Endothelial cell of umbilical vein (primary cell): ENCODE data around the gene ATXN1. TPM values are rescaled to one million over a fixed set of nuclear protein-coding genes. Genes with fewer than 3 reads are reported as not detected.

ENCODE experiments used
- BruUV-seq: library from RNA; stranded (reverse); fragments of 400-500 nt; replicated peaks from 2 replicates; lab custom pipeline; 2021; lab: Mats Ljungman, UMichigan
- CTCF ChIA-PET: fragments of 300-600, 350-600 bp; sonication (Branson Sonifier 250); formaldehyde crosslinking; loops from one replicate; lab custom pipeline; 2021; ENCODE audit warnings: antibody characterized with exemption, inconsistent platforms; lab: Charles Lee
- POLR2A ChIA-PET: fragments of 300-600, 350-600 bp; sonication (Branson Sonifier 250); formaldehyde crosslinking; loops from one replicate; lab custom pipeline; 2021; ENCODE audit warnings: antibody characterized with exemption, inconsistent platforms; lab: Charles Lee
- DNase-seq: peaks from one replicate; pipeline ENCODE4 v3.0.0-alpha.2; 2011; ENCODE audit warnings: low read depth, low spot score
- FAIRE-seq: peaks from 2 replicates; lab custom pipeline; 2011; peaks lifted over from hg19 to GRCh38; lab: Jason Lieb, UNC
- H2AFZ ChIP-seq: 2 replicates; pipeline ENCODE4 v1.6.0; 2012; ENCODE audit warnings: low read depth, low read length, control low read depth, inconsistent platforms
- H3K27ac ChIP-seq: 2 replicates; pipeline ENCODE4 v1.5.1; 2011; ENCODE audit warnings: low read depth, mild to moderate bottlenecking, control low read depth, low read length, moderate library complexity; ENCODE audit not compliant: insufficient read depth
- H3K27me3 ChIP-seq, 2 experiments: 2 replicates each; pipeline versions ENCODE4 v1.6.0 to v1.6.1; 2011; ENCODE audit warnings: low read length in 2 of 2, mixed read lengths in 1 of 2; ENCODE audit not compliant: control insufficient read depth in 2 of 2, insufficient read depth in 2 of 2
- H3K36me3 ChIP-seq, 2 experiments: 2 replicates in 1 of 2; 3 replicates in 1 of 2; pipeline ENCODE4 v1.5.1; 2011; ENCODE audit warnings: low read length in 2 of 2, mild to moderate bottlenecking in 1 of 2, moderate library complexity in 1 of 2; ENCODE audit not compliant: control insufficient read depth in 2 of 2, insufficient read depth in 2 of 2; ENCODE audit errors: extremely low read depth in 1 of 2
- H3K4me1 ChIP-seq: 3 replicates; pipeline ENCODE4 v1.5.1; 2011; ENCODE audit warnings: mild to moderate bottlenecking, low read length; ENCODE audit not compliant: control insufficient read depth, insufficient read depth; ENCODE audit errors: extremely low read depth
- H3K4me2 ChIP-seq: 2 replicates; pipeline ENCODE4 v1.6.1; 2011; ENCODE audit warnings: low read length, control low read depth, mixed read lengths; ENCODE audit not compliant: insufficient read depth
- H3K4me3 ChIP-seq, 3 experiments: fragments of 200-600 bp in 1 of 3; sonication (generic), shearing (Covaris generic) in 1 of 3; replicated peaks in 1 of 3; 2 replicates each; pipeline ENCODE4 v1.5.1; 2011 to 2016; ENCODE audit warnings: control low read depth in 3 of 3, low read length in 3 of 3, mild to moderate bottlenecking in 2 of 3, inconsistent platforms in 1 of 3, low read depth in 1 of 3, moderate library complexity in 1 of 3; ENCODE audit not compliant: insufficient read depth in 1 of 3
- H3K79me2 ChIP-seq: 2 replicates; pipeline ENCODE4 v1.6.0; 2012; ENCODE audit warnings: low read length, inconsistent platforms; ENCODE audit not compliant: control insufficient read depth, insufficient read depth
- H3K9ac ChIP-seq: replicated peaks from 2 replicates; pipeline ENCODE3; 2011; ENCODE audit warnings: low read length, control low read depth; ENCODE audit not compliant: insufficient read depth; ENCODE audit errors: extremely low read depth
- H3K9me1 ChIP-seq: replicated peaks from 3 replicates; pipeline ENCODE4 v1.6.0; 2011; ENCODE audit warnings: mild to moderate bottlenecking, low read length; ENCODE audit not compliant: control insufficient read depth, insufficient read depth; ENCODE audit errors: extremely low read depth
- H3K9me3 ChIP-seq: replicated peaks from 2 replicates; pipeline ENCODE4 v1.5.1; 2012; ENCODE audit warnings: low read length, inconsistent platforms; ENCODE audit not compliant: control insufficient read depth, insufficient read depth
- H4K20me1 ChIP-seq: replicated peaks from 2 replicates; pipeline ENCODE3; 2011; ENCODE audit warnings: mild to moderate bottlenecking, low read length; ENCODE audit not compliant: control insufficient read depth, insufficient read depth; ENCODE audit errors: extremely low read depth
- EZH2 ChIP-seq: IDR thresholded peaks from 2 replicates; pipeline ENCODE4 v1.6.1; 2012; ENCODE audit warnings: borderline replicate concordance, low read depth, mild to moderate bottlenecking, moderate library complexity, low read length, inconsistent platforms; ENCODE audit not compliant: severe bottlenecking
- FOS ChIP-seq: IDR thresholded peaks from 2 replicates; pipeline ENCODE4 v1.6.1; 2011; ENCODE audit warnings: mild to moderate bottlenecking, low read length, moderate library complexity, borderline replicate concordance; ENCODE audit not compliant: insufficient read depth
- GATA2 ChIP-seq: IDR thresholded peaks from 2 replicates; pipeline ENCODE4 v1.7.0; 2011; ENCODE audit warnings: low read depth, mild to moderate bottlenecking, moderate library complexity, mixed read lengths, low read length; ENCODE audit not compliant: insufficient read length, insufficient read depth
- JUN ChIP-seq: IDR thresholded peaks from 2 replicates; pipeline ENCODE4 v1.6.1; 2011; ENCODE audit warnings: borderline replicate concordance, low read depth; ENCODE audit not compliant: insufficient read length, insufficient read depth
- MAX ChIP-seq: IDR thresholded peaks from 2 replicates; pipeline ENCODE4 v1.6.1; 2011; ENCODE audit not compliant: insufficient read depth, insufficient read length
- MYC ChIP-seq: IDR thresholded peaks from one replicate; pipeline ENCODE4 v1.6.1; 2011; ENCODE audit warnings: mild to moderate bottlenecking, low read depth, low read length
- POLR2A ChIP-seq: IDR thresholded peaks from 2 replicates; pipeline ENCODE4 v1.6.1; 2012; ENCODE audit warnings: low read depth, mild to moderate bottlenecking, control low read depth, low read length
- POLR2AphosphoS5 ChIP-seq: IDR thresholded peaks from 2 replicates; pipeline ENCODE4 v1.6.1; 2012; ENCODE audit warnings: low read depth, mild to moderate bottlenecking, control low read depth, low read length, moderate library complexity; ENCODE audit not compliant: insufficient read depth
- dilution Hi-C: fragments of 300-500 bp; cut with MboI; formaldehyde crosslinking; loops from one replicate; pipeline ENCODE4 v1.15.0; 2019; ENCODE audit warnings: low sequenced_read_pairs; ENCODE audit not compliant: extremely low pct_ligation_motif_present
- intact Hi-C: fragments of 100-400 bp; cut with micrococcal nuclease; formaldehyde crosslinking; loops from one replicate; pipeline ENCODE4 v1.10.0; 2022
- polyA plus RNA-seq, 4 experiments: library from polyadenylated mRNA; depleted of rRNA in 3 of 4; stranded (reverse) in 3 of 4; unstranded in 1 of 4; fragments of >200 nt; gene quantifications; 2 replicates each; pipeline versions ENCODE4 v1.2.1 to v1.2.3, GENCODE V29; 2011 to 2012; ENCODE audit warnings: missing spikeins in 1 of 4
- total RNA-seq: library from RNA; stranded (reverse); gene quantifications from 2 replicates; pipeline ENCODE4 v1.2.3, GENCODE V29; 2021
- TF ChIP-seq, protein P1 (sequence below), 2 donors: IDR thresholded peaks; 1 replicate in 1 of 2; 2 replicates in 1 of 2; pipeline ENCODE4 v1.5.1; 2011; ENCODE audit warnings: low read length in 2 of 2, mild to moderate bottlenecking in 2 of 2, moderate library complexity in 2 of 2, control low read depth in 1 of 2, inconsistent platforms in 1 of 2, low read depth in 1 of 2; ENCODE audit not compliant: insufficient read depth in 1 of 2; ENCODE audit errors: extremely low read depth in 1 of 2

ATXN1 gene
- total and polyA plus RNA-seq, 2 donors (not counting 3 experiments of a cell fraction or from before 2014, with no cell fraction given): 16.4 to 33.0 TPM

DNA sequence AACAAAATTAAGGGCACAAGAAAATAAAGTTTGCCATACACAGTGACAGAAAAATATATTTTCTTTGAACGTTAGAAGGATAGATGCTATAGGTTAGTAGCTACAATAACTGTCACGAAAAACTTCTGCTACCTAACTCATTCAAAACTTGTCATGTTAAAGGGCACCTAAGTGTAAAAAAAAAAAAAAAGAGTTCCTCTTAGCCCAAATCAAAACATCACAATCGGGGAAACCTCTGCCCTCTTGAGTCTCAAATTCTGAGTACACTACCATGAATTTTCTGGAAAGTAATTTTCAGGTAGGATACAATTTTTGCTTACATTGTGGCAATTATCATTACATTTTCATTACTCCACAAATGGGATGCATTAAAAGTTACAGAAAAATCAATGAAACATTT, 5.7 kb downstream of the ATXN1 start:
- H4K20me1 ChIP-seq: no peaks in the 10 kb centered on the region
- FAIRE-seq (no peak), DNase-seq (no peak)
- no peak overlapping the region for H3K4me2 ChIP-seq
- no peak overlapping the region for H2AFZ ChIP-seq
- intact Hi-C loops: no loop called here
- ChIA-PET POLR2A (no interaction called here), CTCF (interaction anchor here (1.8 kb wide), 1 partner anchor 16 kb away, joined by 5 read pairs; no protein-coding TSS in a partner anchor)
- H3K27me3 ChIP-seq: no peaks in the 10 kb centered on the region
- no peak overlapping the region for H3K4me3 ChIP-seq
- dilution Hi-C loops: no loop called here
- no peaks in the 10 kb centered on the region for H3K9me3 ChIP-seq
- no peaks in the 10 kb centered on the region for H3K36me3 ChIP-seq
- H3K9me1 ChIP-seq: no peaks in the 10 kb centered on the region
- H3K9ac ChIP-seq: no peak overlapping the region
- H3K79me2 ChIP-seq: peaks cover 20% of the 10 kb centered on the region
- H3K4me1 ChIP-seq: peaks cover 25% of the 10 kb centered on the region
- no peak overlapping the region for H3K27ac ChIP-seq
- TF ChIP-seq JUN (no peak), EZH2 (no peak), MAX (no peak), POLR2AphosphoS5 (no peak), FOS (no peak), POLR2A (no peak), MYC (no peak), GATA2 (no peak)
- TF ChIP-seq, protein P1, sequence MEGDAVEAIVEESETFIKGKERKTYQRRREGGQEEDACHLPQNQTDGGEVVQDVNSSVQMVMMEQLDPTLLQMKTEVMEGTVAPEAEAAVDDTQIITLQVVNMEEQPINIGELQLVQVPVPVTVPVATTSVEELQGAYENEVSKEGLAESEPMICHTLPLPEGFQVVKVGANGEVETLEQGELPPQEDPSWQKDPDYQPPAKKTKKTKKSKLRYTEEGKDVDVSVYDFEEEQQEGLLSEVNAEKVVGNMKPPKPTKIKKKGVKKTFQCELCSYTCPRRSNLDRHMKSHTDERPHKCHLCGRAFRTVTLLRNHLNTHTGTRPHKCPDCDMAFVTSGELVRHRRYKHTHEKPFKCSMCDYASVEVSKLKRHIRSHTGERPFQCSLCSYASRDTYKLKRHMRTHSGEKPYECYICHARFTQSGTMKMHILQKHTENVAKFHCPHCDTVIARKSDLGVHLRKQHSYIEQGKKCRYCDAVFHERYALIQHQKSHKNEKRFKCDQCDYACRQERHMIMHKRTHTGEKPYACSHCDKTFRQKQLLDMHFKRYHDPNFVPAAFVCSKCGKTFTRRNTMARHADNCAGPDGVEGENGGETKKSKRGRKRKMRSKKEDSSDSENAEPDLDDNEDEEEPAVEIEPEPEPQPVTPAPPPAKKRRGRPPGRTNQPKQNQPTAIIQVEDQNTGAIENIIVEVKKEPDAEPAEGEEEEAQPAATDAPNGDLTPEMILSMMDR (IDR thresholded peaks at IDR 0.05; ENCODE audit: extremely low read depth in 1 of 2, insufficient read depth in 1 of 2, low read depth in 1 of 2, low read length in 2 of 2): no peak
- BruUV-seq: no TSS peak
